BJ (cell line): ENCODE measurements around the gene USP49. TPM values are rescaled to one million over a fixed set of nuclear protein-coding genes. Genes with fewer than 3 reads are reported as not detected.

Source experiments
- CTCF ChIA-PET: fragments of 350-600 bp; formaldehyde crosslinking; extraction: SDS; loops from one replicate; lab custom pipeline; 2021; ENCODE audit warnings: antibody characterized with exemption, inconsistent platforms; lab: Yijun Ruan, JAX
- POLR2A ChIA-PET: fragments of 300-600 bp; sonication (Branson Sonifier 250); formaldehyde crosslinking; extraction: SDS; loops from one replicate; lab custom pipeline; 2021; ENCODE audit warnings: antibody characterized with exemption; lab: Charles Lee
- DNase-seq: peaks from one replicate; pipeline ENCODE4 v3.0.0-alpha.2; 2011; ENCODE audit warnings: low read depth
- H3K27me3 ChIP-seq: 2 replicates; pipeline ENCODE4 v1.6.0; 2011; ENCODE audit warnings: low read length; ENCODE audit not compliant: control insufficient read depth, insufficient read depth
- H3K36me3 ChIP-seq: 2 replicates; pipeline ENCODE4 v1.5.1; 2011; ENCODE audit warnings: low read length; ENCODE audit not compliant: control insufficient read depth, insufficient read depth
- H3K4me3 ChIP-seq: 2 replicates; pipeline ENCODE4 v1.5.1; 2011; ENCODE audit warnings: low read depth, mild to moderate bottlenecking, control low read depth, low read length
- CTCF ChIP-seq: IDR thresholded peaks from 2 replicates; pipeline ENCODE4 v1.5.1; 2011; ENCODE audit warnings: low read depth, mild to moderate bottlenecking, control low read depth, inconsistent platforms, low read length, moderate library complexity; ENCODE audit not compliant: insufficient read depth
- polyA plus RNA-seq: library from polyadenylated mRNA; depleted of rRNA; stranded (reverse); fragments of >200 nt; gene quantifications from 2 replicates; pipeline ENCODE4 v1.2.3, GENCODE V29; 2011

The USP49 gene
- polyA plus RNA-seq, 1 experiment: 1.6 TPM

DNA sequence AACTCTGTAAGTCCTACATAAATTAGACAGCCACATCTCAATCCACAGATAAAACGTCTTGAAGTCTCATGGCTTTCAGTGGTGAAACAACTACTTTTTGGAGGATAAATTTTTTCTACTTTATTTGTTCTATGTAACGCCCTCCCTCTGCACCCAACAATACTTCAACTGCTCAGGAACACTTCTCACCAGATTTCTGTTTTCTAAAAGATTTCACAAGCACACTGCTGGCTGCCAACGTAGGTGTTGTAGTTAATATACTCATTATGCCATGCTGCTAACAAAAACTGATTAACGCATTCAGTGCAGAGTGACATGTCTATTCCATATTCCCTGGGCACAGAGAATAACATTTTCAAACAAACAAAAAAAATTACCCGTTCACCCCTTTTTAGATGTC, 10.2 kb downstream of the USP49 start:
- POLR2A ChIA-PET: no interaction called here
- CTCF ChIA-PET: no interaction called here
- no peak for DNase-seq
- no peak overlapping the region for H3K4me3 ChIP-seq
- TF ChIP-seq CTCF: no peak
- H3K36me3 ChIP-seq: no peaks in the 10 kb centered on the region; the same call in 1 of the 2 replicates
- no peaks in the 10 kb centered on the region for H3K27me3 ChIP-seq

DNA sequence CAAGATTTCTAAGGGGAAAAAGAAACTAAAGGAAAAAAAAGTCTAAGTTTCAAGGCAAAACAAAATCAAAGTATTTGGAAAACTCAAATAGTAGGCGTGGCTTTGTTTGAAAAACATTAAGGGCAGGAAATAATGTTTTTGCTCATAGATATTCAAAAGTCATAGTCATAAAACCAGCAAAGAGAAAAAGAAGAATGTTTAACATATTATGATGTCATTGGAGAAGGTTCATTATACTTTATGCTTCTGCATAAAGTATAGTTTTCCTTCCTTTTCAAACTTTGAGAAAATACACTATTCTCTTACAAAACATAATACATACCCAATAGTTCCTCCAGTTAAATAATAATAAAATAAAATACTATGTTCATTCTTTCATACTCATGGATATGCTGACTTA, 13.7 kb downstream of the USP49 start:
- no peaks in the 10 kb centered on the region for H3K27me3 ChIP-seq
- ChIA-PET CTCF (interaction anchor here (1.2 kb wide), 1 partner anchor 95 kb away, joined by 3 read pairs; no protein-coding TSS in a partner anchor), POLR2A (no interaction called here)
- no peak overlapping the region for H3K4me3 ChIP-seq
- no peaks in the 10 kb centered on the region; the same call in 1 of the 2 replicates for H3K36me3 ChIP-seq
- DNase-seq: no peak
- no peak for TF ChIP-seq CTCF

GRCh38 chr6:41878961-41879405, 16.2 kb downstream of the USP49 start:
- Histone ChIP-seq H3K36me3 (no peaks in the 10 kb centered on the region), H3K4me3 (no peak overlapping the region), H3K27me3 (no peaks in the 10 kb centered on the region)
- DNase-seq: peak; percentile 72
- CTCF ChIA-PET: interaction anchor here (0.7 to 1.4 kb wide), 3 partner anchors 9 to 42 kb away, joined by 3 read pairs; partner anchors contain the start of gene MED20
- no peak for TF ChIP-seq CTCF
- POLR2A ChIA-PET: no interaction called here

DNA sequence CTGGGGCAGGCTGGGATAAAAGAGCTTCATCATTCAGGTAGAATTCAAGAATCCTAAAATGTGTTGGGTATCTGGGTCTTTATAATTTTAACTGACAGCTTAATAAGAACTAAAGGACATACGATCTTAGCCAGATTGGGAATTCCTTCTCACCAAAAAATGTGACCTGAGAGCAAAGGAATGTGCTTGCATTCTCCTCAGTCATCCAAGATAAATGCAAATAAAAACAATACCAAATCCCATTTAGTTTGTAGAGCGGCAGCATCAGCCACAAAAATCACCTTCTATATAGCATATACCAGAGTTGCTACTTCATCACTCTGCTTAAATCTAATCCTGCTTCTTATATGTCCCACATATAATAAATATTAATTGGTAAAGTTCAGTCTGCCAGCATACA, 16.9 kb downstream of the USP49 start:
- CTCF ChIA-PET: interaction anchor here (1.0 to 1.6 kb wide), 2 partner anchors 31 to 43 kb away, joined by 3 to 5 read pairs; partner anchors contain the start of genes BYSL and MED20
- POLR2A ChIA-PET: no interaction called here
- no peak overlapping the region for H3K4me3 ChIP-seq
- peak; percentile 31 for DNase-seq
- no peak for TF ChIP-seq CTCF
- H3K36me3 ChIP-seq: no peaks in the 10 kb centered on the region
- H3K27me3 ChIP-seq: no peaks in the 10 kb centered on the region

GRCh38 chr6:41877051-41877680, 18.0 kb downstream of the USP49 start:
- ChIA-PET CTCF (interaction anchor here (0.6 to 1.6 kb wide), 3 partner anchors 30 to 275 kb away, joined by 3 to 5 read pairs (median 3); partner anchors contain the start of genes BYSL and MED20), POLR2A (no interaction called here)
- DNase-seq: no peak
- Histone ChIP-seq H3K36me3 (no peaks in the 10 kb centered on the region), H3K4me3 (no peak overlapping the region), H3K27me3 (no peaks in the 10 kb centered on the region)
- no peak for TF ChIP-seq CTCF
